DMS53 treated with DMSO at 0.1 percent for 48 hours (cell line): ENCODE data around the gene UHRF2.
"Not testable (repeated sequence)": the region's sequence is repeated elsewhere in the genome, so short reads cannot be mapped to it uniquely, and the experiment has no call there.

ENCODE experiments used
- DNase-seq: peaks from one replicate; lab custom pipeline; 2025; ENCODE audit not compliant: unreplicated experiment; lab: John Stamatoyannopoulos, UW

Gene UHRF2

GRCh38 chr9:6412487-6413364 is at the start of gene UHRF2:
TSS of gene UHRF2 (plus strand) at chr9:6413199. CDS start at chr9:6413491, 292 bp downstream.
- DNase-seq: peak; percentile 94

GRCh38 chr9:6367128-6367890 is 45.7 kb upstream of the UHRF2 start:
- DNase-seq: no peak

DNA sequence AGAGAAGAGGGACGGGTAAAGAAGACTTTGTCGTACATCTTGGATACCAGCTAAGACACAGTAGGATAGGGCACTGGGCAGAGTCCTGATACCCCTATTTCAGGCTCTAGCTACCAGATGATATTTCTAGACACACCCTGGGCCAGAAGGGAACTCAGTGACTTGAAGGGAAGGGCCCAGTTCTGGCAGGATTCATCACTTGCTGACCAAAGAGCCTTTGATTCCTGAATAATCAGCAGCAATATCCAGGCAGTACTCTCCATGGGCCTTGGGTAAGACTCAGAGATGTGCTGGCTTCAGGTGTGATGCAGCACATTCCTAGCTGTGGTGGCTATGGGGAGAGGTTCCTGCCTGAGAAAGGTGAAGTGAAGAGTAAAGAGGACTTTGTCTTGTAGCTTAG is 44.2 kb upstream of the UHRF2 start:
- no peak for DNase-seq

DNA sequence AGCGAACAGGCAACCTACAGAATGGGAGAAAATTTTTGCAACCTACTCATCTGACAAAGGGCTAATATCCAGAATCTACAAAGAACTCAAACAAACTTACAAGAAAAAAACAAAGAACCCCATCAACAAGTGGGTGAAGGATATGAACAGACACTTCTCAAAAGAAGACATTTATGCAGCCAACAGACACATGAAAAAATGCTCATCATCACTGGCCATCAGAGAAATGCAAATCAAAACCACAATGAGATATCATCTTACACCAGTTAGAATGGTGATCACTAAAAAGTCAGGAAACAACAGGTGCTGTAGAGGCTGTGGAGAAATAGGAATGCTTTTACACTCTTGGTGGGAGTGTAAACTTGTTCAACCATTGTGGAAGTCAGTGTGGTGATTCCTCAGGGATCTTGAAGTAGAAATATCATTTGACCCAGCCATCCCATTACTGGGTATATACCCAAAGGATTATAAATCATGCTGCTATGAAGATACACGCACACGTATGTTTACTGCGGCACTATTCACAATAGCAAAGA is 31.5 kb upstream of the UHRF2 start:
- DNase-seq: not testable (repeated sequence)

- no peak for DNase-seq
Observed at GRCh38 chr9:6382681-6383080, 30.3 kb upstream of the UHRF2 start.

DNA sequence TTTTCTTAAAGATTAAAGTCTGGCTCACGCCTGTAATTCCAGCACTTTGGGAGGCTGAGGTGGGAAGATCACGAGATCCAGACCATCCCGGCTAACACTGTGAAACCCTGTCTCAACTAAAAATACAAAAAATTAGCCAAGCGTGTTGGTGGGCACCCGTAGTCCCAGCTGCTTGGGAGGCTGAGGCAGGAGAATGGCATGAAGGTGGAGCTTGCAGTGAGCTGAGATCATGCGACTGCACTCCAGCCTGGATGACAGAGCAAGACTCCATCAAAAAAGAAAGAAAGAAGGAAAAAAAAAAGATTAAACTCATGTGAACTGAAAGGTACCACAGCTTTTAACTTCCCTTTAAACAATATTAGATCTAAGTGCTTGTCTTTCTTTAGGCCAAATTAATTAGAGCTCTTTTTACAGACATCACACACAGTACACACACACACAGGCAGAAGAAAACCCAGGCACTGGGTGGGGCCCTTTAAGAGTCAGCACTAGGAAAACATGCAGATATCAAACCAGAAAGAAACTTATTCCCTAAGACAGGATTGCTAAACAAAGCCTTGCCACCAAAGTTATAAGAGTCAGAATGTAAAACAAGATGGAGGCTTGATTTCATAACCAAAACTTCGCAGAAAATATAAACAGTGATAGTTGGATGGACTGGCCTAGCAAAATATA is 29.3 kb upstream of the UHRF2 start:
- DNase-seq: no peak

DNA sequence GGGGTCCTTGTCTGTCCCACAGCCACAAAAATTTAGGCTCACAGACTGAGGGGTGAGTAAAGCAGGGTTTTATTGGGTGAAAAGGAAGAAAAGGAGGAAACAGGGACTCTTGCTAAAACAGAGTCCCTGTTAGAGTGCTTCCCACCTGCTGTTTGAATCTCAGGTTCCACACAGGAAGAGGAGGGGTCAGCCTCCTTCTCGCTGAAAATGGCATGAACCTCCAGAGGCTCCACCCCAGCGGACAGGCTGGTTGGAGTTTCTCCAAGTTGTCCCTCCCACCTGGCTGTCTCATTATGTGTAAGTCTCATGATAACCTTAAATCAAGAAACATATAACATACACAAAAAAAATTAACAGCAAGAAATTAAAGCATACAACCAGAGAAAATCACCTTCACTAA is 28.3 kb upstream of the UHRF2 start:
- DNase-seq: no peak

DNA sequence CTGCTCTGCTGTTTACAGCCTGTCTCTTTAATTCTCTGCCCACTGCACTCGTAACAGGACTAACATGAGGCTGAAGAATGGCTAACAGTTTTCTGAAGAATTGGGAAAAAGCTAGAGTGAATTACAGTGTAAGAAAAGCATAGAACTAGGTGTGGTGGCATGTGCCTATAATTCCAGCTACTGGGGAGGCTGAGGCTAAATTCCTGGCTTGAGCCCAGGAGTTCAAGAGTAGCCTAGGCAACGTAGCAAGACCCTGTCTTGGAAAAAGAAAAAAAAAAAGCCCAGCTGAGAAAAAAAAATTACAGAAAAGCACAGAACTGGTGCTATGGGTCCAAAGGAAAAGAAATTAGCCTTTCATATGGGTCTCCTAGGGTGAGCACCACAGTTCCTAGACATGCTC is 13.9 kb upstream of the UHRF2 start:
- no peak for DNase-seq

- DNase-seq: no peak
Observed at GRCh38 chr9:6405371-6405770, 7.6 kb upstream of the UHRF2 start.

- DNase-seq: no peak
Observed at GRCh38 chr9:6407778-6408177, 5.2 kb upstream of the UHRF2 start.

- peak; percentile 43 for DNase-seq
Observed at GRCh38 chr9:6408320-6408719, 4.7 kb upstream of the UHRF2 start.

- no peak for DNase-seq
Observed at GRCh38 chr9:6409811-6410210, 3.2 kb upstream of the UHRF2 start.

DNA sequence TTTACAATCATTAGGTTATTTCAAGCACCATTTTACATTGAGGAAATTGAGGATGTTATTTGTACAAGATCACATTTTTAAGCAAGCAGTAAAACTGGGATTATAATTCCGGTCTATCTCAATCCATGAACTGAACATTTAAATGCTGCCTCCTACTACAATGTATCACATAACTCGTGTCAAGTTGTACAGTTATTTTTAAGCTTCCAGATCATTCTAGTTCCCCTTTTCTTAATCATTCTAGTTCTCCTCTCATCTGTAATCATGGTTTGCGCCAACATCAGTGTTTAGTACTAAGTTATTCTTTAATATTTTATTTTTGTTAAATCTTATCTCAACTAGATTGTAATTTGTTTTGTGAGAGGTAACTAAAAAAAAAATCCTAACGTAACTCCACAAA is 2.4 kb upstream of the UHRF2 start:
- DNase-seq: no peak

GRCh38 chr9:6413365-6414246 is 607 bp downstream of the UHRF2 start:
- DNase-seq: peak; percentile 18

GRCh38 chr9:6414247-6414641 is 1.2 kb downstream of the UHRF2 start:
- DNase-seq: no peak

DNA sequence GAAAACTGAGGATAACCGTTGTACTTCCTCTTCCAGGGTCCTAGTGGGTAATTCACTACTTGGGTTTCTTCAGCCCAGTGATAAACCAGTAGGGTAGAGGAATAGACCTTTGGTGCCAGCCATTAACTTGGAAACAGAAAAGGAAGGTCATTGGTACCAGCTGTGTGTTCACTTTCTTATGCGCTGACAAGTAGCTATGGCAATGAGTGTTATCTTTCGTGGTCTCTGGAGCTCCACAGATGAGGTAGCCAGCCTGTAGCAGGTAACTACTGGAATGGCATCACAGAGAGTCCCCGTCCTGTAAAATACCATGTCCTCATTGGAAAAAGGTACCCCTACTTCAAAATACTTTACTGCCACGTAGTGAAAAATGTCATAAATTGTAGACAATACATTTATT is 2.3 kb downstream of the UHRF2 start:
- no peak for DNase-seq

DNA sequence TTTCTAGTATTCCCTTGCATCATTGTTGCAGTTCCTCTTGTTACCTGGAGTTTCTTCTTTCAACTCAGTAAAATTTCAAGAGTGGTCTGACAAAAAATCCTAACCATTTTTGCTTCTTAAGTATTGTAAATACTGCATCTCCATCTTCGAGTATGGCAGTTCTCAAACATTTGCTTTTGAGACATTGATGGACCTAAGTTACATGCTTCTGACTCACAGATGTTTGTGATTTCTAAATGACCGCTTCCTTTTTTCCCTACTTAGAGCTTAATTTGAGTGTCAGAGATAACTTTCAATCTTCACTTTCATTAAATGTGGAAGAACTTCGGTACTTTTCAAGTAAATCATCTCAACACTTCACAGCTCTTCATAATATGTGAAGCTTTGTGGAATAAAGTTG is 4.2 kb downstream of the UHRF2 start:
- DNase-seq: no peak

DNA sequence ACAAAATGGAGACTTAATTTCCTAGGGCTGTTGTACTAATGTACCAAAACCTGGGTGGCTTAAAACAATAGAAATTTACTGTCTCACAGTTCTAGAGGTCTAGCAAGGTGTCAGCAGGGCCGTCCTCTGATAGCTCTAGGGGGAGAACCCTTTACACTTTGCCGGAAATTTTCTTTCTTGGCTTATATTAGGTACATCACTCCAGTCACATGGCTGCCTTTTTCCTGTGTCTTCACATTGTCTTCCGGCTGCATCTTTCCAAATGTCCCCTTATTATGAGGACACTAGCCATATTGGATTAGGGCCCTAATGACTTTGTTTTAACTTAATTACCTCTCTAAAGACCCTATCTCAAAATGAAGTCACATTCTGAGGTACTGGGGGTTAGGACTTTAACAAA is 5.8 kb downstream of the UHRF2 start:
- no peak for DNase-seq

- no peak for DNase-seq
Observed at GRCh38 chr9:6424940-6425339, 11.9 kb downstream of the UHRF2 start.

- DNase-seq: no peak
Observed at GRCh38 chr9:6426117-6426516, 13.1 kb downstream of the UHRF2 start.
